Renal pelvis (tissue), 4 donors: ENCODE results near the gene PTPN5. TPM values are rescaled to one million over a fixed set of nuclear protein-coding genes. Genes with fewer than 3 reads are reported as not detected.
"Not testable (repeated sequence)": the region's sequence is repeated elsewhere in the genome, so short reads cannot be mapped to it uniquely, and the experiment has no call there.

Experiments
- DNase-seq: peaks from one replicate; pipeline ENCODE4 v3.0.0-alpha.2; 2013
- polyA plus RNA-seq, 3 donors: library from polyadenylated mRNA; unstranded; fragments of 120-200 nt; gene quantifications; one replicate each; pipeline ENCODE4 v1.2.1, GENCODE V29; 2013; ENCODE audit not compliant: insufficient read length in 3 of 3

Gene PTPN5
- polyA plus RNA-seq, 3 donors, result 0.46 to 1.3 (median 0.58) TPM

DNA sequence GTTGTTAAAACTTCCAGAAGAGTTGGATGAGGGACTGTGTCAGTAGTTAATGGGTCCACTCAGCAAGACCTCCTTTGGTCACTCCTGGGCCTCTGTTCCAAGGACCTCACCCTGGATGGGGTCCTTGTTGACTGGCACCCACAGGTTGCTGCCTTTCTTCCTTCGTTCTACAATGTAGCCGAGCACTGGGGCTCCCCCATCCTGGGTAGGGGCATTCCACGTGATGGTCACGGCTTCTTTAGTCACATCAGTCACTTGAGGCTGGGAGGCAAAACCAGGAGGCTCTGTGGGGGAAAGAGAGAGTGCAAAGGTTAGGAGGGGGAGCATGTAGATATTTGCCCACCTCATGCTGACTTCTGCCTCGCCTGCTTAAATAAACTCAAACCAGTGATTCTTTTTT is 81.1 kb downstream of the PTPN5 start:
- no peak for DNase-seq

- DNase-seq, result no peak
Measured at GRCh38 chr11:18709414-18709813, 82.2 kb downstream of the PTPN5 start.

- DNase-seq, result no peak
Measured at GRCh38 chr11:18707811-18708340, 83.7 kb downstream of the PTPN5 start.

DNA sequence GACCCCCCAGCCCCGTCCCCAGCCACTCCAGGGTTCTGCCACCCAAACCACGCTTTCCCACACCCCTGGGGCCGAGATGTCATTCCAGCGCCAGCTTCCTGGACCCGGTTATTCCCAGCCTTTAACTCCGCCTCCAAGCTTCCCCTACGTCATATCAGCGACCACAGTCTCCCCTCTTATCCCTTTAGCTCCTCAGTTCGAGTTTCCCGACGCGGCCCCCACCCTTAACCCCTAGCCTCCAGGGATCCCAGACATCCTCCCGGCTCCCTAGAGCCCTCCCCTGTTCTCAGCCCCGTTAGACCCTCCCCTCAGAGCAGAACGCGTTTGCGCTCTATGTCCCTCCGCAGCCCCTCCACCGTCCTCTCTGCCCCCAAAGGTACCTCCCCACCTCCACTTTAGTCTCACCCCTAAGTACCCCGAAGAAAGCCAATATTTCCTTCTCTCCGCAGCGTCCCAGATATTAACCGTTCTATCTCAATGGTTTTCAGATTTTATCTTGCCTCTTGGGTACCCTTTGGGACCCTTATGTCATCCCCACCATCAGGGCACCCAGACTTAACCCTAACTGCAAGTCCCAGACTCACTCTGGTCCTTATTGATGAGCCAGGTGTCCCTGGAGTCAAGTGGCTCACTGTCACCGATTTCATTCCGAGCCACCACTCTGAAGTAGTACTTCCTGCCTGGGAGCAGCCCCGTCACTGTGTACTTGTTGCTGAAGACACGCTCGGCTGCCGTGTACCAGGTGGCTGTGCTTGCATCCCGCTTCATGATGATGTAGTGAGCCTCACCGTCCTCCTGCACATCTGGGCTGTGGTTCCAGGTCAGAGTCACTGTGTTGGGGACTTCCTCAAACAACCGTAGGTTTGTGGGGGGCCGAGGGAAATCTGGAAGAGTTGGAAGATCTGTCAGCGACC is 85.0 kb downstream of the PTPN5 start:
- DNase-seq, result peak; percentile 87

DNA sequence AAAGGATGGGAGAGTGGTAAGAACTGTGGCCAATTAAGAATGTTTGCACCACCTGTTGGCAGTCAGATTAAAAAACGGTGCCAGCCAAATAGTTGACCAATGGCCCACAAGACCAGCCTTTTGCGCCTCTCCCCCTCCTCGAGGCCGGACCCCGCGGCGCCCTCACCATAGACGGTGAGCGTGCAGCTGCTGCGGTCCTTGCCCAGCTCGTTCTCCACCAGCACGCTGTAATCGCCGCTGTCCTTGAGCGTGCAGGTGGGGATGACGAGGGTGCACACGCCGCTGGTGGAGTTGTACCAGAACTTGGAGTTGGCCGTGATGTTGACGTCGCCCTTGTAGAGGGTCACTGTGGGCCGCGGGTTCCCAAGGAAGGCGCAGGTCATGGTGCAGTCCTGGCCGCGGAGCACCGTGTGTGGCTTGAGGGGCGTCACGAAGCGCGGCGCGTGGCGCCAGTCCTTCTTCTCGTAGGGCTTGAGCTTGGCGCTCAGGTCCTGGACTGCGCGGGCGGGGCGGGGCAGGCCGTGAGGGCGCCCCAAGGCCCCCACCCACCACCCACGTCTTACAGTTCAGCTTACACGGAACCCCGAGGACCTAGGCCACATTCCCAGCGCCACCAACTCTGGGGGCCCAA is 85.8 kb downstream of the PTPN5 start:
- no peak for DNase-seq

- DNase-seq, result no peak
Measured at GRCh38 chr11:18704698-18705097, 86.9 kb downstream of the PTPN5 start.

GRCh38 chr11:18704045-18704645 is 87.5 kb downstream of the PTPN5 start:
- DNase-seq, result no peak

GRCh38 chr11:18703001-18703763 is 88.4 kb downstream of the PTPN5 start:
- no peak for DNase-seq

GRCh38 chr11:18701614-18702216 is 89.9 kb downstream of the PTPN5 start:
- DNase-seq, result no peak

DNA sequence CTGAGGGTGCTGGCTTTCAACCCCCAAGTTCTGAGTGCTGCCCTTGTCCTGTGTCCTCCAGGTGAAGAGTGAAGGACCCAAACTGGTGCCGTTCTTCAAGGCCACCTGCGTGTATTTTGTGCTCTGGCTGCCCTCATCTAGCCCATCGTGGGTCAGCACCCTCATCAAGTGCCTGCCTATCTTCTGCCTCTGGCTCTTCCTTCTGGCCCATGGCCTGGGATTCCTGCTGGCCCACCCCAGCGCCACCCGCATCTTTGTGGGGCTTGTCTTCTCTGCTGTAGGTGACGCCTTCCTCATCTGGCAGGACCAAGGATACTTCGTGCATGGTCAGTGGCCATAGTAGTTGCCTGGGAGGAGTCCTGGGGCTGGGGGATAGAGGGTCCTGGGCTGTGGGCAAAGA is 90.7 kb downstream of the PTPN5 start:
- no peak for DNase-seq

DNA sequence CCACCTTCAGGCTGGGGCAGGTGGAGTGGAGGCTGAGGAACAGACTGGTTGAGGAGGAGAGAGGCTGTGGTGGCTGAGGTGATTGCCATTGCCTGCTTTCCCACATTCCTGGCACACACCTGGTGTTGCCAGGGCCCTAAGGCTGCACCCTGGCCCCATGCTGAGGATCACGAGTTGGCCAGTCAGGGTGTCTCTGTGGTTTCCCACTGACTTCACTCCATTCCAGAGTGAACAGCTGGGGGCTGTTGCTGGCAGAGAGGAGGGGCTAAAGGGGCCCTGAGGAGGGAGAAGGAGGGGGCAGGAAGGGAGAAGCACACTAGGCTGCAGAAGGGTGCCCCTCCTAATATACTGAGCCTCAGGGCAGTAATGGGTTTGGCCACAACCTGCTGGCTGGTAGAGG is 91.2 kb downstream of the PTPN5 start:
- DNase-seq, result no peak

- DNase-seq, result peak; percentile 57
Measured at GRCh38 chr11:18699848-18700261, 91.7 kb downstream of the PTPN5 start.

GRCh38 chr11:18699269-18699596 is 92.4 kb downstream of the PTPN5 start:
- DNase-seq, result no peak

DNA sequence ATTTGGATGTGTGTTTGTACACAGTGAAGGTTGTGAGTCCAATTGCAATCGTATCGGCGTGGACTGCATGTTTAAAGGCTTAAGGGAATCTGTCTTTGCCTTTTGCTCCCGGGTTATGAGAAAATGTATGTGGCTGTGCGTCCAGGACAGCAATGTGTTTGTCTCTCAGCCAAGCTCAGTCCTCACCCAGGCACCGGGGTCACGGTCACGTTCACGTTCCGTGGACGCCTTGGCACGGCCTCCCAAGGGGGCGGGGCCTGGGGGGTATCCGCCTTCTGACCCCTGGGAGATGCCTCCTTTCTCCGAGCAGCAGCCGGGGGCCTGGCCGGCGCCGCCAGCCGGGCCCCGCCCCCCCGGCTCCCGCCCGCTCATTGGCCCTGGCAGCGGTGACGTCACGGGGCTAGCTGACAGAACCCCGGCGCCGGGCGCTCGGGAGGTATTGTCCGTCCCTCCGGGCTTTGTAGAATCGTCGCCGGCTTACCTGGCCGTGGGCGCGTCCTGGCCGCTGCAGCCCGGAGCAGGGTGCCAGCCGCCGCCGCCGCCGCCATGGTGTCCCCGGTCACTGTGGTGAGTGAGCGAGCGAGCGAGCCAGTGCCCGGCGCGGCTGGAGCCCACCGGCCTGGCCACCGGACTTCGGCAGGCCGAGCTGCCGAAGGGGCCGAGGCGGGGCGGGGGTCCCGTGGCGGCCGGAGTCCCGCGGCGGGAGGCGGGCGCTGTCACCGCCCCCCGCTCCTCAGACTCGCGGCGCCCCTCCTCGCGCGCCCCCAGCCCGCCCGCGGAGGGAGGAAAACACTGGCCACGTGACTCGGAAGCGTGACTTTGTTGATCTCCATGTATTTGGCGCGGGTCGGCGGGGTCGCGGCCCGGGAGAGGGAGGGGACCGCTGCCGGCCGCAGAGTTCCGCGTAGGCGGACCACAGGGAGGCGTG is 93.0 kb downstream of the PTPN5 start, which contains the start of gene TMEM86A:
Gene TMEM86A, plus strand, starts transcription at position 439 of the 928 bp plus-strand sequence. Its CDS starts 108 bp downstream, at position 547.
- DNase-seq, result peak; percentile 92

DNA sequence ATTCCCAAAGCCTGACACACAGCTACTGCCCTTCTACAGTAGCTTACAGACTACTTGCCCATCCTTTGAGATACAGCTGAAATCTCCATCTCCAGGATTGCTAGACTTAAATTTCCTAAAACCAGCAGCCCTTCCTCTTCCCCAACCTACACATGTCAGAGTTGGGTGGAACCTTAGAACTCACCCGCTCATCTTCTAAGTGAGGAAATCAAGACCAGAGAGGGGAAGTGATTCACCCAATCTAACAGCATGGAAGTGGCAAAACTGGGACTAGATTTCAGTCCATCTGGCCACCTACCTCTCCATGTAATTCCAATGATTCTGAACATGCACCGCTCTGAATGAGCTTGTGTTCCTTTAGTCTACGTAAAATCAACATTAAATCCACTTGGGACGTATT is 94.0 kb downstream of the PTPN5 start:
- DNase-seq, result no peak

DNA sequence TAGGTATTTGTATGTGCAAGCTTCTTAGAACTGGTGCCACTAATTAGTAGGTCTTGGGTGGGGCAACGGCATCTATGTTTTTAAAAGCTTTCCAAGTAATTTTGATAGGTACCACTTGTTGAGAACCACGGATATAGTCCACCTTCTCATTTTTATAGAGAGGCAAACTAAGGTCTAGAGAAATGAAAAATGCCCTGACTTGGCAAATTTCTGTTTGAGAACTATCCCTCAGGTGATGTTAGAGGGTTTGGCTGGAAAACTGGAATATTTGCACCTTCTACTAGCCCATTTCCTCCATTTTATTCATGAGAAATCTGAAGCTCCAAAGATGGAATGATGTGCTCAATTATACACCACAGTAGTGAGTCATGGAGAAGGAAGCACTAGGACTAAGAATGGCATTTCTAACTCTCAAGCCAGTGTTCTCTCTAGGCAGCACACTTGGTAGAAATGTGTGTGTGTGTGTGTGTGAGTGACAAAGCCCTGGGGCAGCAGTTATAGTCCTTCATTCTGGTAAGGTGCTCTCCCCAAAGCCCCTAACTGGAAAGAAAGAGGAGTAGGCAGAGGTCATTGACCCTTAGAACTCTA is 94.9 kb downstream of the PTPN5 start:
- no peak for DNase-seq

GRCh38 chr11:18692941-18693760 is 98.4 kb downstream of the PTPN5 start:
- DNase-seq, result no peak

DNA sequence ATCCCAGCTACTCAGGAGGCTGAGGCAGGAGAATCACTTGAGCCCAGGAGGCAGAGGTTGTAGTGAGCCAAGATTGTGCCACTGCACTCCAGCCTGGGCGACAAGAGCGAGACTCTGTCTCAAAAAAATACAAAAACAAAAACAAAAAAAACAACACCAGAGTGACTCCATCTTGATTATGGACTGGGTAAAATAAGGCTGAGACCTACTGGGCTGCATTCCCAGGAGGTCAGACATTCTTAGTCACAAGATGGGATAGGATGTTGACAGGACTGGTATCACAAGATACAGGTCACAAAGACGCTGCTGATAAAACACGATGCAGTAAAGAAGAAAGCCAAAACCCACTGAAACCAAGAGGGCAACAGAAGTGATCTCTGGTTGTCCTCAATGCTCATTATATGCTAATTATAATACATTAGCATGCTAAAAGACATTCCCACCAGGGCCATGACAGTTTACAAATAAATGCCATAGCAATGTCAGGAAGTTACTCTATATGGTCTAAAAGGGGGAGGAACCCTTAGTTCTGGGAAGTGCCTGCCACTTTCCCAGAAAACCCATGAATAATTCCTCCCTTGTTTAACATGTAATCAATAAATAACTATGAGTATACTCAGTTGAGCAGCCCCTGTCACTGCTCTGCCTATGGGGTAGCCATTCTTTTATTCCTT is 100.0 kb downstream of the PTPN5 start:
- not testable (repeated sequence) for DNase-seq
